ENCODE results near the gene CEACAM8. TPM values are rescaled to one million over a fixed set of nuclear protein-coding genes. Genes with fewer than 3 reads are reported as not detected.

The CEACAM8 gene
- polyA plus RNA-seq, 2 of the 4 experiments (the other 2 are of a cell fraction) = not detected

- DNase-seq (ENCODE audit: low read depth in 1 of 2, low spot score in 1 of 2) (no peak), ATAC-seq (no peak), FAIRE-seq (peak; percentile 99)
- H3K27ac ChIP-seq = no peak overlapping the region
- ChIA-PET POLR2A (no interaction called here), CTCF (interaction anchor here (0.7 to 17.8 kb wide), 7 partner anchors 8 to 96 kb away, joined by 3 to 352 read pairs (median 8); partner anchors contain the start of gene CXCL17)
- H3K4me2 ChIP-seq = no peak overlapping the region
- no peaks in the 10 kb centered on the region for H3K9me3 ChIP-seq
- TF ChIP-seq HMGXB4 (CRISPR knock-in tag; IDR thresholded peaks at IDR 0.05; ENCODE audit: borderline replicate concordance) = no peak
- no peak for TF ChIP-seq MAFK (IDR thresholded peaks at IDR 0.05; ENCODE audit: partially characterized antibody)
- TF ChIP-seq FOSL2 (IDR thresholded peaks at IDR 0.05) = no peak
- TF ChIP-seq FOSL2 (CRISPR knock-in tag; IDR thresholded peaks at IDR 0.05) = no peak
- TF ChIP-seq BCL3 (IDR thresholded peaks at IDR 0.05) = no peak
- TF ChIP-seq CTCF (IDR thresholded peaks at IDR 0.05) = no peak
- no peak for TF ChIP-seq GATA3 (IDR thresholded peaks at IDR 0.05; ENCODE audit: borderline replicate concordance)
- TF ChIP-seq NR3C1 (IDR thresholded peaks at IDR 0.05) = no peak
- no peak for TF ChIP-seq HEYL (CRISPR knock-in tag; IDR thresholded peaks at IDR 0.05)
- no peak for TF ChIP-seq CHD4 (IDR thresholded peaks at IDR 0.05; ENCODE audit: borderline replicate concordance)
- H3K4me1 ChIP-seq = no peaks in the 10 kb centered on the region
- no peak overlapping the region for H3K4me3 ChIP-seq
Measured at GRCh38 chr19:42534391-42534790, 60.3 kb downstream of the CEACAM8 start.

- ChIA-PET CTCF (interaction anchor here (1.1 to 17.8 kb wide), 7 partner anchors 7 to 89 kb away, joined by 3 to 352 read pairs (median 65); partner anchors contain the start of gene CXCL17), POLR2A (no interaction called here)
- DNase-seq (ENCODE audit: low read depth in 1 of 2, low spot score in 1 of 2) (no peak), FAIRE-seq (no peak), ATAC-seq (no peak)
- H3K4me2 ChIP-seq = no peak overlapping the region
- TF ChIP-seq GATA3 (IDR thresholded peaks at IDR 0.05; ENCODE audit: borderline replicate concordance) (no peak), HES2 (IDR thresholded peaks at IDR 0.05) (no peak), JUNB (IDR thresholded peaks at IDR 0.05) (no peak), RARB (CRISPR knock-in tag; IDR thresholded peaks at IDR 0.05) (no peak), KDM1A (IDR thresholded peaks at IDR 0.05; ENCODE audit: low read depth) (no peak), HOXA7 (CRISPR knock-in tag; IDR thresholded peaks at IDR 0.05) (no peak), PBX3 (IDR thresholded peaks at IDR 0.05) (no peak), HEYL (CRISPR knock-in tag; IDR thresholded peaks at IDR 0.05) (no peak), RNF2 (IDR thresholded peaks at IDR 0.05; ENCODE audit: borderline replicate concordance, low read depth) (no peak), HMGXB4 (CRISPR knock-in tag; IDR thresholded peaks at IDR 0.05; ENCODE audit: borderline replicate concordance) (no peak), CBX2 (IDR thresholded peaks at IDR 0.05; ENCODE audit: borderline replicate concordance, low read depth) (no peak), HDAC2 (IDR thresholded peaks at IDR 0.05) (no peak), FOSB (CRISPR knock-in tag; IDR thresholded peaks at IDR 0.05) (no peak), NPAS2 (CRISPR knock-in tag; IDR thresholded peaks at IDR 0.05; ENCODE audit: borderline replicate concordance) (no peak), MAZ (IDR thresholded peaks at IDR 0.05; ENCODE audit: borderline replicate concordance, low read depth, low read length) (no peak), BCL3 (IDR thresholded peaks at IDR 0.05) (no peak), SMC3 (IDR thresholded peaks at IDR 0.05) (no peak), TFCP2L1 (CRISPR knock-in tag; IDR thresholded peaks at IDR 0.05) (no peak)
- H3K4me3 ChIP-seq = no peak overlapping the region
- no peaks in the 10 kb centered on the region for H3K9me3 ChIP-seq
- WGBS (ENCODE audit: missing lambda C conversion rate) = 77% methylated on average over 2 of the region's 2 CpGs
- peaks cover 12% of the 10 kb centered on the region for H3K4me1 ChIP-seq
- H3K27ac ChIP-seq = no peak overlapping the region
Measured at GRCh38 chr19:42532891-42533290, 61.8 kb downstream of the CEACAM8 start.

Data from A549 (cell line).